ENCODE measurements around the gene ALG3.
"Not testable (repeated sequence)": the region's sequence is repeated elsewhere in the genome, so short reads cannot be mapped to it uniquely, and the experiment has no call there.

Gene ALG3

GRCh38 chr3:184248454-184249411 lies at the start of gene ALG3:
Gene ALG3 (minus strand): TSS chr3:184248962. CDS start chr3:184248940, 22 bp downstream.
- peak; percentile 49 for DNase-seq

- DNase-seq = no peak
Observed at GRCh38 chr3:184296616-184297015, 47.9 kb upstream of the ALG3 start.

- DNase-seq = no peak
Observed at GRCh38 chr3:184295771-184296170, 47.0 kb upstream of the ALG3 start.

- no peak for DNase-seq
Observed at GRCh38 chr3:184291738-184292445, 43.1 kb upstream of the ALG3 start.

- no peak for DNase-seq
Observed at GRCh38 chr3:184291044-184291737, 42.4 kb upstream of the ALG3 start.

GRCh38 chr3:184290331-184290730 lies 41.6 kb upstream of the ALG3 start:
- no peak for DNase-seq

GRCh38 chr3:184289426-184289938 lies 40.7 kb upstream of the ALG3 start:
- DNase-seq = peak; percentile 43

GRCh38 chr3:184284696-184285095 lies 35.9 kb upstream of the ALG3 start:
- peak; percentile 58 for DNase-seq

- no peak for DNase-seq
Observed at GRCh38 chr3:184283681-184284080, 34.9 kb upstream of the ALG3 start.

GRCh38 chr3:184282941-184283340 lies 34.2 kb upstream of the ALG3 start:
- no peak for DNase-seq

GRCh38 chr3:184277366-184277765 lies 28.6 kb upstream of the ALG3 start:
- no peak for DNase-seq

GRCh38 chr3:184275961-184276910 lies 27.5 kb upstream of the ALG3 start, which contains the start of gene ECE2:
Gene ECE2 (plus strand): TSS chr3:184276022. CDS start chr3:184276154, 132 bp downstream.
- DNase-seq = no peak

GRCh38 chr3:184275381-184275701 lies 26.6 kb upstream of the ALG3 start:
- no peak for DNase-seq

GRCh38 chr3:184272269-184272668 lies 23.5 kb upstream of the ALG3 start:
- DNase-seq = no peak

GRCh38 chr3:184267249-184267648 lies 18.5 kb upstream of the ALG3 start:
- DNase-seq = not testable (repeated sequence)

- DNase-seq = peak; percentile 14
Observed at GRCh38 chr3:184262764-184263179, 14.0 kb upstream of the ALG3 start.

- DNase-seq = peak; percentile 48
Observed at GRCh38 chr3:184261854-184262763, 13.3 kb upstream of the ALG3 start.

- peak; percentile 81 for DNase-seq
Observed at GRCh38 chr3:184261270-184261853, 12.6 kb upstream of the ALG3 start, which contains the start of gene CAMK2N2. Gene CAMK2N2 (minus strand): TSS chr3:184261553. CDS start chr3:184261285, 268 bp downstream.

- DNase-seq = no peak
Observed at GRCh38 chr3:184260724-184261269, 12.0 kb upstream of the ALG3 start.
